Liver (tissue), 9 donors: Measurements from ENCODE around the gene ATXN8OS. TPM values are rescaled to one million over a fixed set of nuclear protein-coding genes. Genes with fewer than 3 reads are reported as not detected.

Experiments
- DNase-seq: peaks from one replicate; pipeline ENCODE4 v3.0.0-alpha.2; 2017; ENCODE audit warnings: low spot score
- H3K27ac ChIP-seq, 2 donors: one replicate each; pipeline ENCODE4 v1.7.0; 2013; ENCODE audit warnings: inconsistent platforms in 2 of 2, low read length in 2 of 2, control low read depth in 1 of 2, low read depth in 1 of 2, mild to moderate bottlenecking in 1 of 2
- H3K27me3 ChIP-seq, 4 donors: one replicate each; pipeline versions ENCODE4 v1.6.1 to v1.7.0; 2013; ENCODE audit warnings: low read length in 3 of 4, inconsistent platforms in 1 of 4, mild to moderate bottlenecking in 1 of 4, moderate library complexity in 1 of 4; ENCODE audit not compliant: control insufficient read depth in 4 of 4, insufficient read depth in 4 of 4
- H3K36me3 ChIP-seq, 4 donors: one replicate each; pipeline versions ENCODE4 v1.6.1 to v1.7.0; 2013; ENCODE audit warnings: low read length in 3 of 4, mild to moderate bottlenecking in 3 of 4, low read depth in 1 of 4, moderate library complexity in 1 of 4; ENCODE audit not compliant: control insufficient read depth in 4 of 4, insufficient read depth in 3 of 4
- H3K4me1 ChIP-seq, 4 donors: one replicate each; pipeline versions ENCODE4 v1.6.1 to v1.7.0; 2013; ENCODE audit warnings: low read length in 3 of 4, mild to moderate bottlenecking in 3 of 4, moderate library complexity in 1 of 4; ENCODE audit not compliant: control insufficient read depth in 4 of 4, insufficient read depth in 4 of 4
- H3K4me3 ChIP-seq, 3 donors: one replicate each; pipeline versions ENCODE4 v1.6.1 to v1.7.0; 2013; ENCODE audit warnings: low read length in 3 of 3, control low read depth in 1 of 3, low read depth in 1 of 3, mild to moderate bottlenecking in 1 of 3
- H3K9ac ChIP-seq, 2 donors: one replicate each; pipeline ENCODE4 v1.7.0; 2013; ENCODE audit warnings: low read length in 2 of 2, mild to moderate bottlenecking in 2 of 2, moderate library complexity in 2 of 2, control low read depth in 1 of 2, low read depth in 1 of 2
- H3K9me3 ChIP-seq, 4 donors: one replicate each; pipeline versions ENCODE4 v1.6.1 to v1.7.0; 2013; ENCODE audit warnings: low read length in 3 of 4; ENCODE audit not compliant: control insufficient read depth in 4 of 4
- EGR1 ChIP-seq, 2 donors: IDR thresholded peaks; 2 replicates each; pipeline ENCODE4 v1.6.1; 2016 to 2018; ENCODE audit warnings: antibody characterized with exemption in 2 of 2, low read depth in 2 of 2
- FOXA1 ChIP-seq: IDR thresholded peaks from 2 replicates; pipeline ENCODE4 v1.6.1; 2016; ENCODE audit warnings: antibody characterized with exemption
- FOXA2 ChIP-seq: IDR thresholded peaks from 2 replicates; pipeline ENCODE4 v1.6.1; 2016; ENCODE audit warnings: antibody characterized with exemption
- GABPA ChIP-seq, 2 donors: IDR thresholded peaks in 1 of 2; conservative IDR thresholded peaks in 1 of 2; 2 replicates each; pipeline ENCODE4 v1.6.1; 2016; ENCODE audit warnings: antibody characterized with exemption in 2 of 2, mild to moderate bottlenecking in 1 of 2, moderate library complexity in 1 of 2
- HNF4A ChIP-seq, 2 donors: conservative IDR thresholded peaks; 2 replicates each; pipeline ENCODE4 v1.6.1; 2016; ENCODE audit warnings: antibody characterized with exemption in 2 of 2, mild to moderate bottlenecking in 2 of 2
- JUND ChIP-seq, 2 donors: IDR thresholded peaks; 2 replicates each; pipeline ENCODE4 v1.6.1; 2016; ENCODE audit warnings: antibody characterized with exemption in 2 of 2
- NR2F2 ChIP-seq: IDR thresholded peaks from 2 replicates; pipeline ENCODE4 v1.6.1; 2016; ENCODE audit warnings: antibody characterized with exemption
- RAD21 ChIP-seq, 2 donors: IDR thresholded peaks; 2 replicates each; pipeline ENCODE4 v1.6.1; 2016; ENCODE audit warnings: antibody characterized with exemption in 2 of 2, mild to moderate bottlenecking in 2 of 2
- RXRA ChIP-seq, 2 donors: IDR thresholded peaks; 2 replicates each; pipeline ENCODE4 v1.6.1; 2017 to 2018; ENCODE audit warnings: antibody characterized with exemption in 2 of 2, mild to moderate bottlenecking in 1 of 2
- SP1 ChIP-seq: IDR thresholded peaks from 2 replicates; pipeline ENCODE4 v1.6.1; 2018; ENCODE audit warnings: antibody characterized with exemption, mild to moderate bottlenecking
- YY1 ChIP-seq: IDR thresholded peaks from 2 replicates; pipeline ENCODE4 v1.6.1; 2016; ENCODE audit warnings: antibody characterized with exemption, mild to moderate bottlenecking
- WGBS: extraction: QIAGEN DNeasy Blood & Tissue Kit; methylation state at CpG from one replicate; pipeline ENCODE4 v1.1.7; 2013; 5-methylcytosine and 5-hydroxymethylcytosine counted together
- polyA plus RNA-seq, 2 donors: library from polyadenylated mRNA; stranded (reverse) in 1 of 2; unstranded in 1 of 2; fragments of 200-250 nt in 1 of 2; fragments of >200 nt in 1 of 2; fragmentation: Nextera tagmentation in 1 of 2; extraction: Ambion mirVana in 1 of 2; gene quantifications; one replicate each; pipeline versions ENCODE4 v1.2.1 to v1.2.3, GENCODE V29; 2013 to 2015
- total RNA-seq, 2 donors: library from RNA; depleted of rRNA; stranded (reverse); fragments of >200 nt; gene quantifications; one replicate each; pipeline ENCODE4 v1.2.3, GENCODE V29; 2014
- TF ChIP-seq, protein P1 (sequence below): IDR thresholded peaks from 2 replicates; pipeline ENCODE4 v1.6.1; 2016; ENCODE audit warnings: antibody characterized with exemption
- TF ChIP-seq, protein P2 (sequence below): IDR thresholded peaks from 2 replicates; pipeline ENCODE4 v1.6.1; 2016; ENCODE audit warnings: antibody characterized with exemption
- TF ChIP-seq, protein P3 (sequence below): fragments of 150-350 bp; IDR thresholded peaks from 2 replicates; pipeline ENCODE4 v1.5.1; 2017; ENCODE audit warnings: improper control_type of control experiment, low read depth, low read length; ENCODE audit not compliant: missing input control
- TF ChIP-seq, protein P4 (sequence below): IDR thresholded peaks from 2 replicates; pipeline ENCODE4 v1.6.1; 2016; ENCODE audit warnings: antibody characterized with exemption, mild to moderate bottlenecking
- TF ChIP-seq, protein P5 (sequence below): IDR thresholded peaks from 2 replicates; pipeline ENCODE4 v1.6.1; 2016; ENCODE audit warnings: antibody characterized with exemption
- donor health status: healthy.
- donor health status: healthy.
- donor health status: healthy.
- donor health status: healthy.
- donor health status: healthy.

ATXN8OS gene
- total and polyA plus RNA-seq, 4 donors, result not detected

- no peaks in the 10 kb centered on the region for H3K27me3 ChIP-seq
- 83% methylated on average over 1 of the region's 1 CpG for WGBS
- no peak for DNase-seq
- H3K4me1 ChIP-seq, result no peaks in the 10 kb centered on the region
- no peak overlapping the region for H3K4me3 ChIP-seq
- TF ChIP-seq SP1 (no peak), GABPA (IDR thresholded peaks at IDR 0.05 in 1 of 2, conservative IDR thresholded peaks at IDR 0.05 in 1 of 2) (no peak), EGR1 (IDR thresholded peaks at IDR 0.05; ENCODE audit: low read depth in 2 of 2) (no peak), YY1 (no peak), RAD21 (IDR thresholded peaks at IDR 0.05) (no peak), JUND (IDR thresholded peaks at IDR 0.05) (no peak), NR2F2 (no peak), FOXA2 (no peak), FOXA1 (no peak), HNF4A (conservative IDR thresholded peaks at IDR 0.05) (no peak), RXRA (IDR thresholded peaks at IDR 0.05) (no peak)
- TF ChIP-seq, protein P1, sequence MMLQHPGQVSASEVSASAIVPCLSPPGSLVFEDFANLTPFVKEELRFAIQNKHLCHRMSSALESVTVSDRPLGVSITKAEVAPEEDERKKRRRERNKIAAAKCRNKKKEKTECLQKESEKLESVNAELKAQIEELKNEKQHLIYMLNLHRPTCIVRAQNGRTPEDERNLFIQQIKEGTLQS, result no peak
- TF ChIP-seq, protein P2, sequence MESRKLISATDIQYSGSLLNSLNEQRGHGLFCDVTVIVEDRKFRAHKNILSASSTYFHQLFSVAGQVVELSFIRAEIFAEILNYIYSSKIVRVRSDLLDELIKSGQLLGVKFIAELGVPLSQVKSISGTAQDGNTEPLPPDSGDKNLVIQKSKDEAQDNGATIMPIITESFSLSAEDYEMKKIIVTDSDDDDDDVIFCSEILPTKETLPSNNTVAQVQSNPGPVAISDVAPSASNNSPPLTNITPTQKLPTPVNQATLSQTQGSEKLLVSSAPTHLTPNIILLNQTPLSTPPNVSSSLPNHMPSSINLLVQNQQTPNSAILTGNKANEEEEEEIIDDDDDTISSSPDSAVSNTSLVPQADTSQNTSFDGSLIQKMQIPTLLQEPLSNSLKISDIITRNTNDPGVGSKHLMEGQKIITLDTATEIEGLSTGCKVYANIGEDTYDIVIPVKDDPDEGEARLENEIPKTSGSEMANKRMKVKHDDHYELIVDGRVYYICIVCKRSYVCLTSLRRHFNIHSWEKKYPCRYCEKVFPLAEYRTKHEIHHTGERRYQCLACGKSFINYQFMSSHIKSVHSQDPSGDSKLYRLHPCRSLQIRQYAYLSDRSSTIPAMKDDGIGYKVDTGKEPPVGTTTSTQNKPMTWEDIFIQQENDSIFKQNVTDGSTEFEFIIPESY, result no peak
- TF ChIP-seq, protein P3, sequence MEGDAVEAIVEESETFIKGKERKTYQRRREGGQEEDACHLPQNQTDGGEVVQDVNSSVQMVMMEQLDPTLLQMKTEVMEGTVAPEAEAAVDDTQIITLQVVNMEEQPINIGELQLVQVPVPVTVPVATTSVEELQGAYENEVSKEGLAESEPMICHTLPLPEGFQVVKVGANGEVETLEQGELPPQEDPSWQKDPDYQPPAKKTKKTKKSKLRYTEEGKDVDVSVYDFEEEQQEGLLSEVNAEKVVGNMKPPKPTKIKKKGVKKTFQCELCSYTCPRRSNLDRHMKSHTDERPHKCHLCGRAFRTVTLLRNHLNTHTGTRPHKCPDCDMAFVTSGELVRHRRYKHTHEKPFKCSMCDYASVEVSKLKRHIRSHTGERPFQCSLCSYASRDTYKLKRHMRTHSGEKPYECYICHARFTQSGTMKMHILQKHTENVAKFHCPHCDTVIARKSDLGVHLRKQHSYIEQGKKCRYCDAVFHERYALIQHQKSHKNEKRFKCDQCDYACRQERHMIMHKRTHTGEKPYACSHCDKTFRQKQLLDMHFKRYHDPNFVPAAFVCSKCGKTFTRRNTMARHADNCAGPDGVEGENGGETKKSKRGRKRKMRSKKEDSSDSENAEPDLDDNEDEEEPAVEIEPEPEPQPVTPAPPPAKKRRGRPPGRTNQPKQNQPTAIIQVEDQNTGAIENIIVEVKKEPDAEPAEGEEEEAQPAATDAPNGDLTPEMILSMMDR, result no peak
- TF ChIP-seq, protein P4, sequence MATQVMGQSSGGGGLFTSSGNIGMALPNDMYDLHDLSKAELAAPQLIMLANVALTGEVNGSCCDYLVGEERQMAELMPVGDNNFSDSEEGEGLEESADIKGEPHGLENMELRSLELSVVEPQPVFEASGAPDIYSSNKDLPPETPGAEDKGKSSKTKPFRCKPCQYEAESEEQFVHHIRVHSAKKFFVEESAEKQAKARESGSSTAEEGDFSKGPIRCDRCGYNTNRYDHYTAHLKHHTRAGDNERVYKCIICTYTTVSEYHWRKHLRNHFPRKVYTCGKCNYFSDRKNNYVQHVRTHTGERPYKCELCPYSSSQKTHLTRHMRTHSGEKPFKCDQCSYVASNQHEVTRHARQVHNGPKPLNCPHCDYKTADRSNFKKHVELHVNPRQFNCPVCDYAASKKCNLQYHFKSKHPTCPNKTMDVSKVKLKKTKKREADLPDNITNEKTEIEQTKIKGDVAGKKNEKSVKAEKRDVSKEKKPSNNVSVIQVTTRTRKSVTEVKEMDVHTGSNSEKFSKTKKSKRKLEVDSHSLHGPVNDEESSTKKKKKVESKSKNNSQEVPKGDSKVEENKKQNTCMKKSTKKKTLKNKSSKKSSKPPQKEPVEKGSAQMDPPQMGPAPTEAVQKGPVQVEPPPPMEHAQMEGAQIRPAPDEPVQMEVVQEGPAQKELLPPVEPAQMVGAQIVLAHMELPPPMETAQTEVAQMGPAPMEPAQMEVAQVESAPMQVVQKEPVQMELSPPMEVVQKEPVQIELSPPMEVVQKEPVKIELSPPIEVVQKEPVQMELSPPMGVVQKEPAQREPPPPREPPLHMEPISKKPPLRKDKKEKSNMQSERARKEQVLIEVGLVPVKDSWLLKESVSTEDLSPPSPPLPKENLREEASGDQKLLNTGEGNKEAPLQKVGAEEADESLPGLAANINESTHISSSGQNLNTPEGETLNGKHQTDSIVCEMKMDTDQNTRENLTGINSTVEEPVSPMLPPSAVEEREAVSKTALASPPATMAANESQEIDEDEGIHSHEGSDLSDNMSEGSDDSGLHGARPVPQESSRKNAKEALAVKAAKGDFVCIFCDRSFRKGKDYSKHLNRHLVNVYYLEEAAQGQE, result no peak
- TF ChIP-seq, protein P5, sequence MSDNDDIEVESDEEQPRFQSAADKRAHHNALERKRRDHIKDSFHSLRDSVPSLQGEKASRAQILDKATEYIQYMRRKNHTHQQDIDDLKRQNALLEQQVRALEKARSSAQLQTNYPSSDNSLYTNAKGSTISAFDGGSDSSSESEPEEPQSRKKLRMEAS, result no peak
- no peaks in the 10 kb centered on the region for H3K36me3 ChIP-seq
- H3K9ac ChIP-seq, result no peak overlapping the region
- no peaks in the 10 kb centered on the region for H3K9me3 ChIP-seq
- H3K27ac ChIP-seq, result no peak overlapping the region
Observed at GRCh38 chr13:70178346-70178745, 70.7 kb downstream of the ATXN8OS start.

Other genes with a start within 250 kb of the ATXN8OS start
- not detected for gene KLHL1, start 626 bp downstream of the ATXN8OS start, total RNA-seq
- not detected for gene KLHL1, start 626 bp downstream of the ATXN8OS start, polyA plus RNA-seq